Measurements from ENCODE around the gene ADGRB2. TPM values are rescaled to one million over a fixed set of nuclear protein-coding genes. Genes with fewer than 3 reads are reported as not detected.

Gene ADGRB2
- total RNA-seq, 4 donors from 2014 or later, result 0.18 to 2.1 (median 0.86) TPM

GRCh38 chr1:31781138-31781755 is 17.1 kb upstream of the ADGRB2 start:
- intact Hi-C loops (cut with DNase I), result no loop called here
- no peak overlapping the region for H3K27ac ChIP-seq
- no peak overlapping the region for H3K4me3 ChIP-seq
- TF ChIP-seq CTCF (IDR thresholded peaks at IDR 0.05), result no peak
- TF ChIP-seq POLR2A (IDR thresholded peaks at IDR 0.05), result no peak
- H3K27me3 ChIP-seq, result peaks cover 0 to 34% (median 0%) of the 10 kb centered on the region in 4 donors
- DNase-seq, result no peak
- peaks cover 0 to 19% (median 9%) of the 10 kb centered on the region in 3 donors for H3K4me1 ChIP-seq
- no peaks in the 10 kb centered on the region for H3K9me3 ChIP-seq
- H3K36me3 ChIP-seq, result no peaks in the 10 kb centered on the region
- 61 to 65% methylated on average over 6 to 7 of the region's 7 CpGs for WGBS, 2 donors

GRCh38 chr1:31780632-31781031 is 16.5 kb upstream of the ADGRB2 start:
- Histone ChIP-seq H3K27me3 (peaks cover 0 to 40% (median 0%) of the 10 kb centered on the region in 4 donors), H3K27ac (no peak overlapping the region), H3K36me3 (no peaks in the 10 kb centered on the region), H3K4me1 (peaks cover 0 to 19% (median 9%) of the 10 kb centered on the region in 3 donors), H3K9me3 (no peaks in the 10 kb centered on the region), H3K4me3 (no peak overlapping the region)
- TF ChIP-seq POLR2A (IDR thresholded peaks at IDR 0.05) (no peak), CTCF (IDR thresholded peaks at IDR 0.05) (no peak)
- WGBS, 2 donors, result 59 to 75% methylated on average over 2 of the region's 2 CpGs
- DNase-seq, result no peak
- intact Hi-C loops (cut with DNase I), result no loop called here

GRCh38 chr1:31779687-31780086 is 15.5 kb upstream of the ADGRB2 start:
- 88% methylated on average over 7 of the region's 9 CpGs; no CpG with 5 or more reads in 1 of the 2 donors for WGBS, 2 donors
- intact Hi-C loops (cut with DNase I), result no loop called here
- no peak for TF ChIP-seq POLR2A (IDR thresholded peaks at IDR 0.05)
- H3K4me1 ChIP-seq, result peaks cover 0 to 19% (median 9%) of the 10 kb centered on the region in 3 donors
- H3K9me3 ChIP-seq, result no peaks in the 10 kb centered on the region
- H3K27ac ChIP-seq, result no peak overlapping the region
- peaks cover 0 to 50% (median 0%) of the 10 kb centered on the region in 4 donors for H3K27me3 ChIP-seq
- no peak for DNase-seq
- no peak overlapping the region for H3K4me3 ChIP-seq
- no peaks in the 10 kb centered on the region for H3K36me3 ChIP-seq

- TF ChIP-seq CTCF (IDR thresholded peaks at IDR 0.05) (no peak), POLR2A (IDR thresholded peaks at IDR 0.05) (no peak)
- DNase-seq, result no peak
- H3K9me3 ChIP-seq, result no peaks in the 10 kb centered on the region
- no peak overlapping the region for H3K4me3 ChIP-seq
- intact Hi-C loops (cut with DNase I), result no loop called here
- H3K36me3 ChIP-seq, result no peaks in the 10 kb centered on the region
- WGBS, 2 donors, result 78% methylated on average over 10 to 11 of the region's 11 CpGs
- no peak overlapping the region for H3K27ac ChIP-seq
- H3K4me1 ChIP-seq, result peaks cover 0 to 19% (median 9%) of the 10 kb centered on the region in 3 donors
- H3K27me3 ChIP-seq, result peaks cover 0 to 57% (median 3%) of the 10 kb centered on the region in 4 donors
These were observed 14.8 kb upstream of the ADGRB2 start for GRCh38 chr1:31778763-31779488.

GRCh38 chr1:31776516-31776915 is 12.4 kb upstream of the ADGRB2 start:
- H3K4me1 ChIP-seq, result peaks cover 13 to 22% (median 14%) of the 10 kb centered on the region in 3 donors
- H3K4me3 ChIP-seq, result no peak overlapping the region
- H3K27me3 ChIP-seq, result peaks cover 0 to 74% (median 20%) of the 10 kb centered on the region in 4 donors
- WGBS, 2 donors, result 79 to 90% methylated on average over 2 to 3 of the region's 3 CpGs
- TF ChIP-seq CTCF (IDR thresholded peaks at IDR 0.05) (no peak), POLR2A (IDR thresholded peaks at IDR 0.05) (no peak)
- intact Hi-C loops (cut with DNase I), result no loop called here
- H3K36me3 ChIP-seq, result no peaks in the 10 kb centered on the region
- no peak overlapping the region for H3K27ac ChIP-seq
- no peaks in the 10 kb centered on the region for H3K9me3 ChIP-seq
- no peak for DNase-seq

All from esophagus squamous epithelium (tissue), 5 donors.